GM12878 (cell line): ENCODE data around the gene CAMTA1. TPM values are rescaled to one million over a fixed set of nuclear protein-coding genes. Genes with fewer than 3 reads are reported as not detected.

ENCODE experiments used
- ATAC-seq: fragments of 200-7000 bp; cut with Tn5 transposase; 3 replicates; pipeline ENCODE4 v1.9.1; 2020; ENCODE audit warnings: mild to moderate bottlenecking, moderate library complexity
- BruUV-seq: library from RNA; stranded (reverse); fragments of 400-500 nt; replicated peaks from 2 replicates; lab custom pipeline; 2021; lab: Mats Ljungman, UMichigan
- CTCF ChIA-PET: fragments of 300-600 bp; sonication (Branson Sonifier 250); formaldehyde crosslinking; extraction: SDS; loops from one replicate; lab custom pipeline; 2021; ENCODE audit warnings: inconsistent platforms; lab: Yijun Ruan, JAX
- POLR2A ChIA-PET: fragments of 350-600 bp; formaldehyde crosslinking; extraction: SDS; loops from one replicate; lab custom pipeline; 2021; ENCODE audit warnings: inconsistent platforms; lab: Charles Lee
- RAD21 ChIA-PET: fragments of 300-600 bp; sonication (Branson Sonifier 250); formaldehyde crosslinking; loops from one replicate; lab custom pipeline; 2023; ENCODE audit warnings: antibody characterized with exemption; ENCODE audit not compliant: unreplicated experiment; lab: Charles Lee
- SMC1A ChIA-PET: fragments of 300-600 bp; sonication (Branson Sonifier 250); formaldehyde crosslinking; loops from one replicate; lab custom pipeline; 2023; ENCODE audit not compliant: unreplicated experiment, uncharacterized antibody; lab: Charles Lee
- DNase-seq: peaks from one replicate; pipeline ENCODE4 v3.0.0-alpha.2; 2011; ENCODE audit warnings: low read depth, low spot score
- FAIRE-seq: peaks from 3 replicates; lab custom pipeline; 2011; peaks lifted over from hg19 to GRCh38; lab: Jason Lieb, UNC
- H2AFZ ChIP-seq: 2 replicates; pipeline ENCODE4 v1.6.0; 2011; ENCODE audit warnings: low read depth, low read length, control low read depth; ENCODE audit not compliant: control insufficient read depth
- H3K27ac ChIP-seq: 2 replicates; pipeline ENCODE4 v1.5.1; 2011; ENCODE audit warnings: control low read depth; ENCODE audit not compliant: control insufficient read depth, insufficient read depth
- H3K27me3 ChIP-seq, 2 experiments: replicated peaks in 1 of 2; 2 replicates each; pipeline versions ENCODE4 v1.6.0 to v1.6.1; 2011; ENCODE audit warnings: low read length in 1 of 2; ENCODE audit not compliant: control insufficient read depth in 2 of 2, insufficient read depth in 2 of 2
- H3K36me3 ChIP-seq, 2 experiments: 2 replicates each; pipeline ENCODE4 v1.5.1; 2011; ENCODE audit warnings: low read length in 1 of 2; ENCODE audit not compliant: control insufficient read depth in 2 of 2, insufficient read depth in 2 of 2
- H3K4me1 ChIP-seq: 2 replicates; pipeline ENCODE4 v1.6.1; 2011; ENCODE audit warnings: mild to moderate bottlenecking, low read length, moderate library complexity, mixed read lengths; ENCODE audit not compliant: control insufficient read depth, insufficient read depth
- H3K4me2 ChIP-seq: 2 replicates; pipeline ENCODE4 v1.6.0; 2011; ENCODE audit warnings: control low read depth; ENCODE audit not compliant: control insufficient read depth, insufficient read depth
- H3K4me3 ChIP-seq: fragments of 200-600 bp; sonication (generic); 2 replicates; pipeline ENCODE4 v1.5.1; 2016
- H3K79me2 ChIP-seq: 2 replicates; pipeline ENCODE4 v1.6.0; 2011; ENCODE audit warnings: low read length; ENCODE audit not compliant: control insufficient read depth, insufficient read depth
- H3K9ac ChIP-seq: 2 replicates; pipeline ENCODE4 v1.8.0; 2011; ENCODE audit warnings: low read length, control low read depth, mixed read lengths; ENCODE audit not compliant: control insufficient read depth, insufficient read depth
- H3K9me3 ChIP-seq: replicated peaks from 3 replicates; pipeline ENCODE4 v1.5.1; 2011; ENCODE audit warnings: mild to moderate bottlenecking, low read length; ENCODE audit not compliant: control insufficient read depth, insufficient read depth
- H4K20me1 ChIP-seq: 2 replicates; pipeline ENCODE4 v1.6.0; 2011; ENCODE audit not compliant: control insufficient read depth, insufficient read depth
- CBX3 ChIP-seq: fragments of 200-600 bp; sonication (generic); IDR thresholded peaks from 2 replicates; pipeline ENCODE4 v1.6.1; 2016; ENCODE audit warnings: low read depth, borderline replicate concordance
- CREB1 ChIP-seq: IDR thresholded peaks from 2 replicates; pipeline ENCODE4 v1.6.1; 2012; ENCODE audit warnings: low read depth, mild to moderate bottlenecking, inconsistent platforms
- HDAC6 ChIP-seq: fragments of 200-600 bp; sonication (generic); IDR thresholded peaks from one replicate; pipeline ENCODE4 v1.8.0; 2017; ENCODE audit warnings: antibody characterized with exemption; ENCODE audit not compliant: unreplicated experiment
- JUND ChIP-seq: IDR thresholded peaks from 2 replicates; pipeline ENCODE4 v1.6.1; 2012; ENCODE audit warnings: low read depth, mild to moderate bottlenecking, low read length, improper control_type of control experiment, moderate library complexity
- NBN ChIP-seq: fragments of 450-650 bp; IDR thresholded peaks from 2 replicates; pipeline ENCODE4 v1.6.1; 2016
- NFXL1 ChIP-seq: fragments of 450-650 bp; IDR thresholded peaks from 2 replicates; pipeline ENCODE4 v1.6.1; 2017; ENCODE audit warnings: antibody characterized with exemption, mild to moderate bottlenecking, borderline replicate concordance
- NFYA ChIP-seq: IDR thresholded peaks from 2 replicates; pipeline ENCODE4 v1.6.1; 2011; ENCODE audit warnings: low read depth, mild to moderate bottlenecking, low read length, improper control_type of control experiment, borderline replicate concordance
- POLR2A ChIP-seq: IDR thresholded peaks from 2 replicates; pipeline ENCODE4 v1.6.1; 2011; ENCODE audit warnings: low read depth, mild to moderate bottlenecking, low read length
- SIX5 ChIP-seq: IDR thresholded peaks from 2 replicates; pipeline ENCODE4 v1.6.1; 2011; ENCODE audit warnings: mild to moderate bottlenecking, low read depth, low read length, moderate library complexity; ENCODE audit not compliant: severe bottlenecking
- SUPT20H ChIP-seq: IDR thresholded peaks from 2 replicates; pipeline ENCODE4 v1.6.1; 2011; ENCODE audit warnings: low read depth, mild to moderate bottlenecking, low read length, moderate library complexity, borderline replicate concordance; ENCODE audit not compliant: control insufficient read depth
- WRNIP1 ChIP-seq: IDR thresholded peaks from 2 replicates; pipeline ENCODE4 v1.6.1; 2011; ENCODE audit warnings: low read depth, low read length, improper control_type of control experiment, borderline replicate concordance
- ZNF207 ChIP-seq: fragments of 450-650 bp; IDR thresholded peaks from 2 replicates; pipeline ENCODE4 v1.6.1; 2014; ENCODE audit warnings: antibody characterized with exemption, mild to moderate bottlenecking, borderline replicate concordance
- ZNF24 ChIP-seq: fragments of 450-650 bp; IDR thresholded peaks from 2 replicates; pipeline ENCODE4 v1.6.1; 2017; ENCODE audit warnings: antibody characterized with exemption, mild to moderate bottlenecking
- ZNF622 ChIP-seq: fragments of 450-650 bp; IDR thresholded peaks from 2 replicates; pipeline ENCODE4 v1.6.1; 2017; ENCODE audit warnings: mild to moderate bottlenecking, inconsistent platforms
- WGBS: methylation state at CpG from one replicate; pipeline ENCODE4 v1.1.6; 2016; ENCODE audit warnings: low lambda C conversion rate; ENCODE audit not compliant: insufficient replicate concordance, insufficient coverage; ENCODE audit errors: missing lambda C conversion rate; 5-methylcytosine and 5-hydroxymethylcytosine counted together
- in situ Hi-C: fragments of 300-500 bp; cut with MboI; formaldehyde crosslinking; loops from 9 replicates; pipeline ENCODE4 v1.14.3; 2018; ENCODE audit warnings: mixed read lengths
- intact Hi-C: fragments of 100-400 bp; cut with micrococcal nuclease; formaldehyde crosslinking; loops from one replicate; pipeline ENCODE4 v1.14.2; 2022; ENCODE audit not compliant: unreplicated experiment
- polyA plus RNA-seq, 11 experiments: library from polyadenylated mRNA; depleted of rRNA in 4 of 11; unstranded in 6 of 11; stranded (reverse) in 5 of 11; fragments of >200 nt; fragmentation: Nextera tagmentation in 4 of 11; fragmentation: Illumina TruSeq in 1 of 11; extraction: Ambion mirVana in 4 of 11; extraction: Trizol in 1 of 11; gene quantifications; 1 replicate in 1 of 11; 2 replicates in 10 of 11; pipeline versions ENCODE4 v1.2.1 to v1.2.3, GENCODE V29; 2011 to 2016; ENCODE audit warnings: inconsistent platforms in 2 of 11, missing spikeins in 2 of 11, low read depth in 1 of 11
- total RNA-seq, 4 experiments: library from RNA; depleted of rRNA in 3 of 4; stranded (reverse); fragments of >200 nt in 3 of 4; fragmentation: Illumina TruSeq in 1 of 4; extraction: Trizol in 1 of 4; gene quantifications; 2 replicates each; pipeline versions ENCODE4 v1.2.1 to v1.2.3, GENCODE V29; 2013 to 2021
- TF ChIP-seq, protein P1 (sequence below): fragments of 450-650 bp; formaldehyde crosslinking; IDR thresholded peaks from 2 replicates; pipeline ENCODE4 v1.4.0; 2020; ENCODE audit warnings: mild to moderate bottlenecking, moderate library complexity
- TF ChIP-seq, protein P2 (sequence below): fragments of 450-650 bp; IDR thresholded peaks from 2 replicates; pipeline ENCODE4 v1.6.1; 2016; ENCODE audit warnings: mild to moderate bottlenecking
- TF ChIP-seq, protein P3 (sequence below): IDR thresholded peaks from 2 replicates; pipeline ENCODE4 v1.6.1; 2012; ENCODE audit warnings: low read depth, low read length, improper control_type of control experiment

Gene CAMTA1
- total and polyA plus RNA-seq, 10 of the 15 experiments (the other 5 are each of a cell fraction or from before 2014, with no cell fraction given): 37.7 to 148 (median 76.4) TPM

DNA sequence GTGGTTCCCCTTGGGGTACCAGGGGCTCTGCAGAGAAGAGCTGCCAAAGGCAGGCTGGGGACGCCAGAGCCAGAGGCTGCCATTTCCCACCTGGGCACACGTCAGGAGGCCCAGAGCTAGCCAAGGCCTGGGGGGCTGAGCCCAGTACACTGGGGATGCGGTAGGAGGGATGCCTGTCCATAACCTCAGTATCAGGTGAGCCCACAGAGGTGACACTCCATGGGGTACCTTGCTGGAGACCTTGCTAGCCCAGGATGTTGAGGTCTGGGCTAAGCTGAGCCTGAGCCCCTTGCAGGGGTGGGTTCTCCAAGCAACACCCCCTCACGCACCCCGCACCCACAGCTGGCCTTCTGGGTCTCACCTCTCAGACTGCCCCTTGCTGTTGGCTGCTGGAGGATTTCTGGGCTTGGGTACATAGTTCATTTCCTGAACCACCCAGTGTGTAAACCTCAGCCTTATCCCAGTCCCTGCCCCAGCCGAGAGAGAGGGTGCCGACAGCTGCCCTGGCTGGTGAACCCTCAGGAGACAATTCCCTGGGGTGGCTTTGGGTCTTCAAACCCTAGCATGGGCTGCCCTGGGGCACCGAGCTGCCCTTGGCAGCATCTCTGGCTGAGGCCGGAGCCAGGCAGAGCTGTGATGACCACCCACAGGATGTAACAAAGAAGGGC lies 893.4 kb downstream of the CAMTA1 start (continued):
- TF ChIP-seq CBX3 (no peak), SUPT20H (no peak), NFXL1 (no peak), ZNF207 (no peak), NBN (no peak)

DNA sequence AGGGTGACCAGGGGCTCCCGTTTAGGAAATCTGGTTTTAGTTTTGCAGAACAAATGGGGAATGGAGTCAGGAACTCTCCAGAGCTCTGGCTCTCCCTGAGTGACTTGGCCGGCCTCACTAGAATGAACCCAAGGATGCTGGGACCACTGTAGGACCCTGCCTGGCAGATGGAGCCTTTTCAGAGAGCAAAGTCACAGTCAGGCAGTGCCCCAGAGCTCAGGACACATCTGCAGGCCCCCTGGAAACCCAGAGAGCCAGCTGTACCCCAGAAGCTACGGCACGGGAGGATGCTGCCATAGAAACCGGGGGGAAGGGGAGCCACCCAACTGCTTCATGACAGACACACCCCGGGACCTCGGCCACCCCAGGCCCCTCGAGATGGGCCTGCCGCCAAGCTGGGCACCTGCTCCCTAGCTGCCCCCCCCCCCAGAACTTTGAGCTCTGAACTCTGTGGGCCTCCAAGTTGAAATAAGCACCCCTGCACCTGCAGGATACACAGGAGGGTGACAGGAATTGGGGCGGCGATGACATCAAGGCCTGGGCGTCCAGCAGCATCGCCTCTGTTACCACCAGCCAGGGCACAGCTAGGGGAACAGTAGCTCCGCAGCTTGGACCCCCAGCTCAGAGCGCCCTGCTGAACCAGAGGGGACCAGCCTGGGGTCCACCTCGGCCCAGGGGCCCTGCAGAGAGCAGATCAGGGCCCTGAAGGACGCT lies 894.1 kb downstream of the CAMTA1 start:
- ATAC-seq (no peak), DNase-seq (no peak), FAIRE-seq (no peak)
- SMC1A ChIA-PET: interaction anchor here (0.6 kb wide), 1 partner anchor 68 kb away, joined by 3 read pairs; no protein-coding TSS in a partner anchor
- no peak overlapping the region for H3K4me3 ChIP-seq
- 41% methylated on average over 14 of the region's 17 CpGs for WGBS
- no peaks in the 10 kb centered on the region for H3K79me2 ChIP-seq
- no peak overlapping the region for H3K4me2 ChIP-seq
- H4K20me1 ChIP-seq: no peaks in the 10 kb centered on the region
- in situ Hi-C loops (no loop called here), intact Hi-C loops (no loop called here)
- TF ChIP-seq, protein P1, sequence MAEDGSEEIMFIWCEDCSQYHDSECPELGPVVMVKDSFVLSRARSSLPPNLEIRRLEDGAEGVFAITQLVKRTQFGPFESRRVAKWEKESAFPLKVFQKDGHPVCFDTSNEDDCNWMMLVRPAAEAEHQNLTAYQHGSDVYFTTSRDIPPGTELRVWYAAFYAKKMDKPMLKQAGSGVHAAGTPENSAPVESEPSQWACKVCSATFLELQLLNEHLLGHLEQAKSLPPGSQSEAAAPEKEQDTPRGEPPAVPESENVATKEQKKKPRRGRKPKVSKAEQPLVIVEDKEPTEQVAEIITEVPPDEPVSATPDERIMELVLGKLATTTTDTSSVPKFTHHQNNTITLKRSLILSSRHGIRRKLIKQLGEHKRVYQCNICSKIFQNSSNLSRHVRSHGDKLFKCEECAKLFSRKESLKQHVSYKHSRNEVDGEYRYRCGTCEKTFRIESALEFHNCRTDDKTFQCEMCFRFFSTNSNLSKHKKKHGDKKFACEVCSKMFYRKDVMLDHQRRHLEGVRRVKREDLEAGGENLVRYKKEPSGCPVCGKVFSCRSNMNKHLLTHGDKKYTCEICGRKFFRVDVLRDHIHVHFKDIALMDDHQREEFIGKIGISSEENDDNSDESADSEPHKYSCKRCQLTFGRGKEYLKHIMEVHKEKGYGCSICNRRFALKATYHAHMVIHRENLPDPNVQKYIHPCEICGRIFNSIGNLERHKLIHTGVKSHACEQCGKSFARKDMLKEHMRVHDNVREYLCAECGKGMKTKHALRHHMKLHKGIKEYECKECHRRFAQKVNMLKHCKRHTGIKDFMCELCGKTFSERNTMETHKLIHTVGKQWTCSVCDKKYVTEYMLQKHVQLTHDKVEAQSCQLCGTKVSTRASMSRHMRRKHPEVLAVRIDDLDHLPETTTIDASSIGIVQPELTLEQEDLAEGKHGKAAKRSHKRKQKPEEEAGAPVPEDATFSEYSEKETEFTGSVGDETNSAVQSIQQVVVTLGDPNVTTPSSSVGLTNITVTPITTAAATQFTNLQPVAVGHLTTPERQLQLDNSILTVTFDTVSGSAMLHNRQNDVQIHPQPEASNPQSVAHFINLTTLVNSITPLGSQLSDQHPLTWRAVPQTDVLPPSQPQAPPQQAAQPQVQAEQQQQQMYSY: no peak
- TF ChIP-seq HDAC6 (no peak), WRNIP1 (no peak), JUND (no peak), SIX5 (no peak), ZNF622 (no peak), CREB1 (no peak), POLR2A (no peak), NFYA (no peak), ZNF24 (no peak)
- TF ChIP-seq, protein P2, sequence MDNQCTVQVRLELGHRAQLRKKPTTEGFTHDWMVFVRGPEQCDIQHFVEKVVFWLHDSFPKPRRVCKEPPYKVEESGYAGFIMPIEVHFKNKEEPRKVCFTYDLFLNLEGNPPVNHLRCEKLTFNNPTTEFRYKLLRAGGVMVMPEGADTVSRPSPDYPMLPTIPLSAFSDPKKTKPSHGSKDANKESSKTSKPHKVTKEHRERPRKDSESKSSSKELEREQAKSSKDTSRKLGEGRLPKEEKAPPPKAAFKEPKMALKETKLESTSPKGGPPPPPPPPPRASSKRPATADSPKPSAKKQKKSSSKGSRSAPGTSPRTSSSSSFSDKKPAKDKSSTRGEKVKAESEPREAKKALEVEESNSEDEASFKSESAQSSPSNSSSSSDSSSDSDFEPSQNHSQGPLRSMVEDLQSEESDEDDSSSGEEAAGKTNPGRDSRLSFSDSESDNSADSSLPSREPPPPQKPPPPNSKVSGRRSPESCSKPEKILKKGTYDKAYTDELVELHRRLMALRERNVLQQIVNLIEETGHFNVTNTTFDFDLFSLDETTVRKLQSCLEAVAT: no peak
- TF ChIP-seq, protein P3, sequence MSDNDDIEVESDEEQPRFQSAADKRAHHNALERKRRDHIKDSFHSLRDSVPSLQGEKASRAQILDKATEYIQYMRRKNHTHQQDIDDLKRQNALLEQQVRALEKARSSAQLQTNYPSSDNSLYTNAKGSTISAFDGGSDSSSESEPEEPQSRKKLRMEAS: no peak
- no peaks in the 10 kb centered on the region for H3K4me1 ChIP-seq
- no TSS peak for BruUV-seq
- peaks cover 6 to 10% of the 10 kb centered on the region in 2 experiments; a peak in 2 of 4 replicates for H3K27me3 ChIP-seq
- H3K36me3 ChIP-seq: no peaks in the 10 kb centered on the region
- POLR2A ChIA-PET: no interaction called here
- RAD21 ChIA-PET: no interaction called here
- no peak overlapping the region for H3K9ac ChIP-seq
- CTCF ChIA-PET: interaction anchor here (0.9 to 1.7 kb wide), 2 partner anchors 10 to 12 kb away, joined by 3 to 8 read pairs; no protein-coding TSS in a partner anchor
- no peaks in the 10 kb centered on the region for H3K9me3 ChIP-seq
- no peak overlapping the region for H3K27ac ChIP-seq
- no peak overlapping the region for H2AFZ ChIP-seq
